Activated gamma-delta T cell (primary cell): Measurements from ENCODE around the gene NRSN2.
"Not testable (repeated sequence)": the region's sequence is repeated elsewhere in the genome, so short reads cannot be mapped to it uniquely, and the experiment has no call there.

ENCODE experiments used
- DNase-seq: peaks from one replicate; lab custom pipeline; 2025; lab: John Stamatoyannopoulos, UW

NRSN2 gene

DNA sequence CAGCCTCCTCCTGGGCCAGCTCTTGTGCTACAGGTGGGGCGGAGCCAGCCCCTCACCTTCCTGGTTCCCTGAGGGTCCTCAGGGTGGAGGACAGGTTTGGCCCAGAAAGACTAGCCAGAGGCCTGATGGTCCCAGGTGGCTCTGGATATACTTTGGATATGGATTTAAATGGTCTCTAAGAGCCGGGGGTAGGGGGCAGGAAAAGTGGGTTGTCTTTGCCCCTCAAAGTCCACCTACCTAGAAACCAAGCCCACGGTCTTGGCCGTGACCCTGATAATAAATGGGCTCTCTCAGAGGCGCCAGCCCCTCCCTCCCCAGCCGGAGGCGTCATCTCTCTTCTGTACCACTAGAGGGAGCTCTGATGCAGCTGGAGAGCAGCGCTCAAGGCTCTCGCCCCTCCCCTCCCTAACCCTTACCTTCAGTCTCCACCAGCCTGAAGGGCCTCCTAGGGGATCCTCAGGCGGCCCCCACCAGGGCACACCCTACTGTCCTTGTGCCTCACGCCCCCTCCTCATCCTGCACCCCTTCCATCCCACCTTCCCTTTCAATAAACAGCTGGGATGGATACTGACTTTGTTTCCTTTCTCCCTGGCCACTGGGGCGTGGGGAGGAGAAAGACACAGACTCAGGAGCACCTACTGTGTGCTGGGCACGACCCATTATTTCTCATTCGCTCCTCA lies 7.5 kb downstream of the NRSN2 start:
- no peak for DNase-seq

- DNase-seq: not testable (repeated sequence)
Measured at GRCh38 chr20:356154-356553, 9.2 kb downstream of the NRSN2 start.

- no peak for DNase-seq
Measured at GRCh38 chr20:356745-357144, 9.8 kb downstream of the NRSN2 start.

GRCh38 chr20:358891-359555 lies 12.1 kb downstream of the NRSN2 start:
- DNase-seq: no peak

DNA sequence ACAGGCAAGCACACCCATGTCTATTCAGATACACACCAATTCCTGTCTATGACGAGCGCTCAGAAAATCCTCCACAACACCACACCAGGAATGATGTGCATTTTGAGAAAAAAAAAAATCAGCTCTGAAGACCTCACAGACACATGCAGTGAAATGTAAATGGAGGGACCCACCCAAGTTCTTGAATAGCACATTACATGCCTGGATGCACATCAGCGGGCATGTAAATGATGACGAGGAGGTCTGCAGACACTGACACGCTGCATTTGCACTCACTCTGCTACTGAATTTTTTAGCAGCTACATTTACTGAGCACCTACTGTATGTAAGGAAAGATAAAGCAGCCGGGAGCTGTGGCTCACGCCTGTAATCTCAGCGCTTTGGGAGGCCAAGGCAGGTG lies 14.7 kb downstream of the NRSN2 start:
- no peak for DNase-seq

GRCh38 chr20:362271-363254 lies 15.7 kb downstream of the NRSN2 start:
- DNase-seq: no peak

GRCh38 chr20:363319-364078 lies 16.6 kb downstream of the NRSN2 start:
- no peak for DNase-seq

DNA sequence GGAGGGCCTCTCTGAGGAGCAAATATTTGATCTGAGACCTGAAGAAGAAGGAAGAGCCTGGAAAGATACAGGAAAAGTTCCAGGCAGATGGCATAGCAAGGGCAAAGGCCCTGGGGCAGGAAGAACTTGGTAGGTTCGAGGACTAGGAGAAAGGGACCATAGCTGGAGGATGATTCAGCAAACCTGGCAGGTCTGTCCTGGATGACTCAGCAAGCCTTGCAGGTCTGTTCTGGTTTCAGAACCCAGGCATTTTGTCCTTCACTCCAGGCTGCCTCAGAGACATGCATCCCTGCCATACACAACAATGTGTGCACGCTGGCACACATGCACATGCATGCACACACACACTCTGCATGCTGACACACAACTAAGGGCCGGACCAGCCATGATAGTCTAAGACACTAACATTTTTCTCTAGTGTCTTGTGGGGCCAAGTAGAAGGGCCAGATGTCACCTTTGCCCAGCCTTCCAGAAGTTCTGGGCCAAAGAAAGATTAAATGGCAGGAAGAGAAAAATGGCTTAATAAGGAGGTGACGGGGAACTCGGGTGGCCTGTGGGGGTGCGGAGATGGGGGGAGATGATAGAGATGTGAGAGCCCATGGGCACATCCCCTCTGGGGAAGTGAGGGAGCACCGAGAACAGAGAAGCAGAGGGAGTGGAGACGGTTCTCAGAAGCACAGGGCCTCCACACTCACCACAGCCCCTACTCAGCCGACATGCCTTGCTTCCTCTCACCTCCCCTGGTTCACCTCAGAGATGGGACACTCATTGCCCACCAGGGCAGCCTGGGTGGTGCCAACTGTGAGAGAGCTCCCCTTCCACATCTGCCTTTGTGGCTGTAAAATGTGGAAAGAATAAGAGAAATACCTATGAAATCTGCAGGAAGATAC lies 18.2 kb downstream of the NRSN2 start:
- no peak for DNase-seq

DNA sequence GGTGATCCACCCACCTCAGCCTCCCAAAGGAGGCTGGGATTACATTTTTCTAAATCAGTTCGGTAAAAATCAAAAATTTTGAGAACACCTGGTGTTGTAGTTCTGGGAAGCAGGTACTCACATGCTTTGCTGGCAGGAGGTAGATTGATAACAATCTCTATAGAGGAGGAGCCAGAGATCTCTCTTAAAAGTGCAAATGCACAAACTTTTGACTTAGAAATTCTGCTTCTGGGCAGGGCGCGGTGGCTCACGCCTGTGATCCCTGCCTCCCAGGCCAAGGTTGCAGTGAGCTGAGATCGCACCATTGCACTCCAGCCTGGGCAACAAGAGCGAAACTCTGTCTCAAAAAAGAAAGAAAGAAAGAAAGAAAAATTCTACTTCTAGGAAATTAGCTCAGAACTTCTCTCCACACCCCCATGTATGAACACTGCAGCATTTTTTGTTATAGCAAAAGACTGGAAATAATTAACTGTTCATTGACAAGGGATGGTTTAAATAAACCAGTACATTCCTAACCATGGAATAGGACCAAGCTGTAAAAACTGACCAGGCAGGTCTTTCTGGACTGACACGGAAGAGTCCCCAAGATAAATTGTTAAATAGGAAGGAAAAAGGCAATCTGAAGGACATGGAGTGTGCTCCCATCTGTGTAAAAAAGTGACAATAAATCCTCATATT lies 19.3 kb downstream of the NRSN2 start:
- DNase-seq: no peak

GRCh38 chr20:366719-367485 lies 20.0 kb downstream of the NRSN2 start:
- DNase-seq: no peak

- DNase-seq: no peak
Measured at GRCh38 chr20:367486-367887, 20.6 kb downstream of the NRSN2 start.

- no peak for DNase-seq
Measured at GRCh38 chr20:368915-369314, 22.0 kb downstream of the NRSN2 start.

DNA sequence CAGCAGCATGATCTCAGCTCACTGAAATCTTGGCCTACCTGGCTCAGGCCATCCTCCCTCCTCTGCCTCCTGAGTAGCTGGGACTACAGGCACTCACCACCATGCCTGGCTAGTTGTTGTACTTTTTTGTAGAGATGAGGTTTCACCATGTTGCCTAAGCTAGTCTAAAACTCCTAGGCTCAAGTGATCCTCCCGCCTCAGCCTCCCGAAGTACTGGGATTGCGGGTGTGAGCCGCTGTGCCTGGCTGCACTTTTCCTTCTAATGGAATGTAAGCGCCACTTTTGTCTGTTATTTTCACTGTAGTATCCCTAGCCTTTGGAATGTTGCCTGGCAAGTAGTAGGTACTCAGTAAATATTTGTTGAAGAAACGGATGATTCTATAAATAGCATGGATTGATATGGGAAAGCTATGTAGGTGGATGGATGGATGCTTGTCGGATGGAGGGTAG lies 23.3 kb downstream of the NRSN2 start:
- no peak for DNase-seq

DNA sequence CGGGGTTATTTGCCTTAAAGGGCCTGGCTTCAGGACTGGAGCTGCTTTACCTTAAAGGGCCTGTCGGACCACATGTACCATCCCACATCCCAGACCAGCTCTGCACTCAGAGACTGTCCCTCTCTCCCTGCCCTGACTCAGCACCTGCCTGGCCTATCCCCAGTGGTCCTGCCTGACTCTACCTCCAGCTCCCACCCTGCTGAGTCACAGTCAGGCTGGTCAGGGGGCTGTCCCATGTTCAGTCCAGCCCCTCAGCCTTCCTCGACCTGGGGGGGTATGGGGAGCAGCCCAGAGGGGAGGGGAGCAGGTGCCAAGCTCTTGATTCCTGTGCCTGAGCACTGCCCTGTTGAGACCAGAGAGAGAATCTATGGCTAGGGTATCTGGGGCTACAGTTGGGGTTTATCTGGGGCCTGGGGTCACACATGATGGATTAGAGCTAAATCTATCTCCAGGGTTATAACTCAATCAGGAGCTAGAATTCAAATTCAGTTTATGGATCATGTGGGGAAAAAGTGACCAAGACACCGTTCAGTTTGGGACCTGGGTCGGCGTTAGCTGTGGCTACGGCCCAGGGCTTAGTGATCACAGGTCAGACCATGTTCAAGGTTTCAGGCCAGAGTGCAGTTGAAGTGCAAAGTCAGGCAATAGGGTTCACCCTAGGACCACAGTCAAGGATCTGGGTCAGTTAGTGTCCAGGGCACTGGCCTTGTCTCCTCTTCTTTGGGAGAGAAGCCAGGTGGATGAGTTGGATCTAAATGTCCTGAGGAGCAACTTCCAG lies 24.3 kb downstream of the NRSN2 start:
- no peak for DNase-seq

GRCh38 chr20:371755-372542 lies 25.0 kb downstream of the NRSN2 start:
- DNase-seq: no peak

DNA sequence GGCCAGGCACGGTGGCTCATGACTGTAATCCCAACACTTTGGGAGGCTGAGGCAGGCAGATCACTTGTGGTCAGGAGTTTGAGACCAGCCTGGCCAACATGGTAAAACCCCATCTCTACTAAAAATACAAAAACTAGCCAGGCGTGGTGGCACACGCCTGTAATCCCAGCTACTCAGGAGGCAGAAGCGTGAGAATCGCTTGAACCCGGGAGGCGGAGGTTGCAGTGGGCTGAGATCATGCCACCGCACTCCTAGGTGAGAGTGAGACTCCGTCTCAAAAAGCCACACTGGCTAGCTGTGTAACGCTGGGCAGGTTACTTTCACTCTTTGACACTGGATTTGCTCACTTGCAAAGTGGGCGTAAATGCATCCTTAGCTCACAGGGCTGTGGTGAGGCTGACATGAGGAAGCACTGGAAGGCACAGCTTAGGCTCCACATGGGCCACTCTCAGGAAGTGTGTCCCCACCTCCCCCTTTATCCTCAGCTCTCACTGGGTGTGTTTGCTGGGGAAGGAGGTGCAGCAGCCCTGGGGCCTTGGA lies 25.7 kb downstream of the NRSN2 start:
- DNase-seq: not testable (repeated sequence)

DNA sequence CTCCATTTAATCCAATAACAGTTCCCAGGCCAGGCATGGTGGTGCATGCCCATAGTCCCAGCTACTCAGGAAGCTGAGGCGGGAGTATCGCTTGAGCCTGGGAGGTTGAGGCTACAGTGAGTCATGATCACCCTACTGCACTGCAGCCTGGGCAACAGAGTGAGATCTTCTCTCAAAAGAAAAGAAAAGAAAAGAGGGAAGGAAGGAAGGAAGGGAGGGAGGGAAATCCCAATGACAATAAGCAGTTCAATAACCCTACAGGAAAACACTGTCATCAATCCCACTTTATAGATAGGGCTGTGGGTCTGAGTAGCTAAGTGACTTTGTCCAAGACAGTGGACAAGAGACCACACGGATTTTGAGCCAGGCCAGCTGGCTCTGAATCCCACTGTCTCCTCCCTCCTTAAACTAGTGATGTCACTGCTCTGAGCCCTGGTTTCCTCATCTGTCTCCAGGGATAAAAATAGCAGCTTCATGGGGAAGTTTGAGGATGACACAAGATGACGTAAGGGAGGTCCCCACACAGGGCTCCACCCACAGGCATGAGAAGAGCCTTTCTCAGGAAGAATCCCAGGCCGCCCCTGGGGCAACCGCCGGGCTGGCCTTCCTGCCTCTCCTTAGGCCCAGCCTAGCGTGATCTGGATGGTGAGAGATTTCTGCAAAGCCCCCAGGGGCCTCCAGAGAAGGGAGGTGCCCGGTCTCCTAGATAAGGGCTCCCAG lies 26.4 kb downstream of the NRSN2 start:
- DNase-seq: no peak
